ENCODE results near the gene ZNF135. TPM values are rescaled to one million over a fixed set of nuclear protein-coding genes. Genes with fewer than 3 reads are reported as not detected.

ZNF135 gene
- total RNA-seq (2016; rRNA removed; fragmentation: Illumina TruSeq; extraction: Trizol) = not detected in 2 replicates
- not detected in 2 replicates for total RNA-seq (2016; cell fraction: cytosol; rRNA removed; fragmentation: Illumina TruSeq; extraction: Trizol; ENCODE audit: low read depth)
- not detected in 2 replicates for total RNA-seq (2016; cell fraction: insoluble cytoplasmic fraction; rRNA removed; fragmentation: Illumina TruSeq; extraction: Trizol)
- not detected in 2 replicates for total RNA-seq (2016; cell fraction: membrane; rRNA removed; fragmentation: Illumina TruSeq; extraction: Trizol)
- not detected in 2 replicates for total RNA-seq (2016; cell fraction: nucleus; rRNA removed; fragmentation: Illumina TruSeq; extraction: Trizol)
- polyA plus RNA-seq (2011; rRNA removed) = not detected in 2 replicates
- not detected in 2 replicates for polyA plus RNA-seq (2011; cell fraction: cytosol; rRNA removed)
- polyA plus RNA-seq (2011; cell fraction: nucleus; rRNA removed) = not detected in 2 replicates
- not detected in 2 replicates for polyA plus RNA-seq (2012)
- polyA plus RNA-seq (2016; cell fraction: cytosol; fragmentation: Illumina TruSeq; extraction: Trizol; ENCODE audit: low read depth) = not detected in 2 replicates
- polyA plus RNA-seq (2016; cell fraction: insoluble cytoplasmic fraction; fragmentation: Illumina TruSeq; extraction: Trizol; ENCODE audit: low read depth) = not detected in 2 replicates
- not detected in 2 replicates for polyA plus RNA-seq (2016; cell fraction: membrane; fragmentation: Illumina TruSeq; extraction: Trizol; ENCODE audit: low read depth)
- polyA plus RNA-seq (2016; cell fraction: nucleus; fragmentation: Illumina TruSeq; extraction: Trizol; ENCODE audit: insufficient read depth, low read depth) = not detected in 2 replicates
- not detected in 2 replicates for polyA minus RNA-seq (2011; rRNA and poly(A)+ RNA removed; ENCODE audit: low replicate concordance)
- polyA minus RNA-seq (2011; cell fraction: cytosol; rRNA and poly(A)+ RNA removed) = not detected in 2 replicates
- polyA minus RNA-seq (2011; cell fraction: nucleus; rRNA and poly(A)+ RNA removed) = not detected in 2 replicates
- Bru-seq, nascent RNA = not detected
- BruChase-seq, experiment 1, labeled RNA remaining after a 6-hour chase = percentile 9 among the genes with signal in this experiment
- BruChase-seq, experiment 2, labeled RNA remaining after a 2-hour chase = not detected
- long read RNA-seq, experiment 1 = 0 reads
- long read RNA-seq, experiment 2 = 0 reads

DNA sequence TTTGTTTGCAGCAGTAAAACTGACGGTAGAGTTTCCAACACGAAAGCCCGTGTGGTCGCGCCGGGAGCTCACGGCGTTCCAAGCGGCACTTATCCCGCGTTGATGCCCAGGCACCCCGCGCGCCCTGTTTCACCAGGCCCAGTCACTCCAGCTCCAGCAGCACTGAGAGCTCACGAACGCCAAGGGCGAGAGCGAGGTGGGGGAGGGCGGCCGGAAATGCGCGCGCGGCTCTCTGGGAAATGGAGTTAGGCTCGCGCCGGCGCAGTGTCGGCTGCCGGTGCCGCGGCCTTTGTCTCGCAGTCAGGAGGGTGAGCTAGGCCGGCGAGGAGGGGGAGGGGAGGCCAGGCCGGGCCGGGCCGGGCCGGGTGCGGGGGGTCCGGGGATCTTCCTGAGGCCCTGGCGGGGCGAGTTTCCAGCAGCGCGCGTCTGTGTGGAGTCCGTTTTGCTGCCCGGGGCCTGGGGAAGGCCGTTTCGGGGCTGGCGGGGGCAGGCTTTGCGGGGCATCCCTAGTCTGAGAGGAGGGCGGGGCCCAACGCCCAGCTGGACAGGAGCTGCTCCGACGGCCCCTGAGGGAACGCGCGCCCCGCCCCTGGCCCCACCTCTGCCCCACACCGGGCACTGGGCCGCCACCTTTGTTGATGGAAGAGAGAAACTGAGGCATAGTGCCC, at the start of gene ZNF135:
Gene ZNF135, plus strand, starts transcription at position 280 of the 668 bp plus-strand sequence. CDS start 721 bp downstream, outside the sequence.
- no peaks in the 10 kb centered on the region for H4K20me1 ChIP-seq (ENCODE audit: insufficient read depth, low read length)
- H3K27me3 ChIP-seq (ENCODE audit: control insufficient read depth in 1 of 2, insufficient read depth in 2 of 2, low read length in 2 of 2) = no peaks in the 10 kb centered on the region
- ATAC-seq (no peak), DNase-seq (ENCODE audit: low spot score) (no peak), FAIRE-seq (no peak)
- no peaks in the 10 kb centered on the region for H3K36me3 ChIP-seq (replicated peaks in 1 of 2; ENCODE audit: control insufficient read depth in 1 of 2, insufficient read depth in 2 of 2, low read length in 2 of 2)
- no peak within 1 kb of the TSS for H3K4me3 ChIP-seq (replicated peaks in 1 of 3; ENCODE audit: insufficient read depth in 1 of 3, low read depth in 2 of 3, low read length in 3 of 3)
- intact Hi-C loops (cut with micrococcal nuclease; ENCODE audit: unreplicated experiment) (no loop called here), in situ Hi-C loops (cut with HindIII; ENCODE audit: extremely low pct_ligation_motif_present, low pct_unique_long_range_greater_than_20kb) (no loop called here)
- no TSS peak for BruUV-seq (replicated peaks)
- no peak within 1 kb of the TSS for H2AFZ ChIP-seq (ENCODE audit: low read length)
- peaks cover 52% of the 10 kb centered on the region for H3K9me3 ChIP-seq (ENCODE audit: low read length)
- WGBS (ENCODE audit: low lambda C conversion rate) = 79% methylated on average over 48 of the region's 62 CpGs
- no peak within 1 kb of the TSS for H3K27ac ChIP-seq (ENCODE audit: extremely low read length, insufficient read depth, low read length)
- H3K4me2 ChIP-seq (ENCODE audit: low read depth, low read length) = no peak within 1 kb of the TSS
- ChIA-PET POLR2A (no interaction called here), CTCF (ENCODE audit: low intra/inter-chr PET ratio, low total read pairs) (no interaction called here)
- H3K9ac ChIP-seq (ENCODE audit: insufficient read depth, low read depth, low read length) = no peak within 1 kb of the TSS
- no peaks in the 10 kb centered on the region for H3K79me2 ChIP-seq (ENCODE audit: insufficient read depth, low read length)
- no peaks in the 10 kb centered on the region; the same call in 1 of the 2 replicates for H3K4me1 ChIP-seq (ENCODE audit: insufficient read depth, low read length)
- TF ChIP-seq MXD3 (CRISPR knock-in tag; IDR thresholded peaks at IDR 0.05) = no peak
- TF ChIP-seq PAX8 (CRISPR knock-in tag; IDR thresholded peaks at IDR 0.05; ENCODE audit: borderline replicate concordance) = no peak
- no peak for TF ChIP-seq HMGA1 (CRISPR knock-in tag; conservative IDR thresholded peaks at IDR 0.05)
- TF ChIP-seq PHF5A (CRISPR knock-in tag; IDR thresholded peaks at IDR 0.05; ENCODE audit: low read depth, unreplicated experiment) = no peak
- no peak for TF ChIP-seq UBTF (CRISPR knock-in tag; IDR thresholded peaks at IDR 0.05)
- TF ChIP-seq ZNF761 (CRISPR knock-in tag; conservative IDR thresholded peaks at IDR 0.05) = no peak
- TF ChIP-seq ZNF101 (CRISPR knock-in tag; IDR thresholded peaks at IDR 0.05; ENCODE audit: borderline replicate concordance, low read depth) = no peak
- TF ChIP-seq NKX3-1 (CRISPR knock-in tag; IDR thresholded peaks at IDR 0.05) = no peak
- no peak for TF ChIP-seq MTF2 (CRISPR knock-in tag; IDR thresholded peaks at IDR 0.05; ENCODE audit: borderline replicate concordance)
- TF ChIP-seq THRA (CRISPR knock-in tag; IDR thresholded peaks at IDR 0.05; ENCODE audit: borderline replicate concordance) = no peak
- TF ChIP-seq PATZ1 (CRISPR knock-in tag; IDR thresholded peaks at IDR 0.05) = no peak
- no peak for TF ChIP-seq ZBTB8A (CRISPR knock-in tag; IDR thresholded peaks at IDR 0.05; ENCODE audit: borderline replicate concordance, low read depth)

Measured in HepG2 (cell line).